Hindlimb muscle (tissue), 1 donor: Measurements from ENCODE around the gene PTPRU. TPM values are rescaled to one million over a fixed set of nuclear protein-coding genes. Genes with fewer than 3 reads are reported as not detected.

Experiments
- DNase-seq: peaks from one replicate; pipeline ENCODE4 v3.0.0-alpha.2; 2013
- polyA plus RNA-seq: library from polyadenylated mRNA; unstranded; fragments of 120-200 nt; gene quantifications from one replicate; pipeline ENCODE4 v1.2.1, GENCODE V29; 2013; ENCODE audit not compliant: insufficient read length

The PTPRU gene
- polyA plus RNA-seq, 1 donor, result 25.4 TPM

GRCh38 chr1:29338908-29339575, 102.7 kb downstream of the PTPRU start:
- DNase-seq, result no peak

GRCh38 chr1:29341936-29342335, 105.6 kb downstream of the PTPRU start:
- DNase-seq, result no peak

- DNase-seq, result no peak
Observed at GRCh38 chr1:29342351-29342750, 106.0 kb downstream of the PTPRU start.

GRCh38 chr1:29342983-29343382, 106.7 kb downstream of the PTPRU start:
- no peak for DNase-seq

- DNase-seq, result no peak
Observed at GRCh38 chr1:29343476-29343875, 107.2 kb downstream of the PTPRU start.

GRCh38 chr1:29343908-29344307, 107.6 kb downstream of the PTPRU start:
- no peak for DNase-seq

- DNase-seq, result no peak
Observed at GRCh38 chr1:29344336-29344735, 108.0 kb downstream of the PTPRU start.

GRCh38 chr1:29346576-29346975, 110.3 kb downstream of the PTPRU start:
- no peak for DNase-seq

GRCh38 chr1:29349871-29350491, 113.7 kb downstream of the PTPRU start:
- DNase-seq, result no peak

GRCh38 chr1:29352719-29353420, 116.5 kb downstream of the PTPRU start:
- DNase-seq, result no peak

GRCh38 chr1:29354511-29355098, 118.3 kb downstream of the PTPRU start:
- DNase-seq, result no peak

GRCh38 chr1:29355375-29355774, 119.1 kb downstream of the PTPRU start:
- no peak for DNase-seq

- DNase-seq, result no peak
Observed at GRCh38 chr1:29356663-29357062, 120.3 kb downstream of the PTPRU start.

- no peak for DNase-seq
Observed at GRCh38 chr1:29357452-29357851, 121.1 kb downstream of the PTPRU start.

- no peak for DNase-seq
Observed at GRCh38 chr1:29358183-29358582, 121.9 kb downstream of the PTPRU start.

- no peak for DNase-seq
Observed at GRCh38 chr1:29360768-29361167, 124.4 kb downstream of the PTPRU start.

- no peak for DNase-seq
Observed at GRCh38 chr1:29361686-29362085, 125.4 kb downstream of the PTPRU start.

- DNase-seq, result no peak
Observed at GRCh38 chr1:29362116-29362515, 125.8 kb downstream of the PTPRU start.

GRCh38 chr1:29362764-29363163, 126.4 kb downstream of the PTPRU start:
- DNase-seq, result no peak

GRCh38 chr1:29363536-29363935, 127.2 kb downstream of the PTPRU start:
- no peak for DNase-seq

GRCh38 chr1:29364101-29364678, 127.9 kb downstream of the PTPRU start:
- no peak for DNase-seq

- DNase-seq, result no peak
Observed at GRCh38 chr1:29365906-29366670, 129.8 kb downstream of the PTPRU start.
